ENCODE data around the gene ADGRB3. TPM values are rescaled to one million over a fixed set of nuclear protein-coding genes. Genes with fewer than 3 reads are reported as not detected.

The ADGRB3 gene
- total RNA-seq, 4 donors from 2014 or later = 1.6 to 2.6 (median 1.8) TPM

DNA sequence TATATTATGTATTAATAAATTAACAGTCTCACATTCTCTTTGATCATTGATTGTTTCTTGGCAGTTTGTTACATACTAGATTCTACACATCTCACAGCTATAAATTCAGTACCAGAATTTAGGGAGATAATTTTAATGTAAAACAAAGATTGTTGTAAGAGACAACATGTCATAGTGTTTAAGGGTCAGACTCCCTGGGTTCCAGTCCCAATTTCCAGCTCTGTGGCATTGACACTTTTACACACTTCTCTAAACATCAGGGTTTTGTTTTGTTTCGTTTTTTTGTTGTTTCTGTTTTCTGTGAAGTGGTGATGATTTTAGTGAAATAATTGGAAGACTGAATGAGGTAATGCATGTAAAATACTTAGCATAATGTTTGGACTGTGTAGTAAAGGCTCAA, 19.9 kb downstream of the ADGRB3 start:
- TF ChIP-seq CTCF (IDR thresholded peaks at IDR 0.05; ENCODE audit: low read depth) = no peak

- no peak for TF ChIP-seq CTCF (IDR thresholded peaks at IDR 0.05; ENCODE audit: low read depth)
Measured at GRCh38 chr6:68657374-68658139, 22.5 kb downstream of the ADGRB3 start.

- no peak for TF ChIP-seq CTCF (IDR thresholded peaks at IDR 0.05; ENCODE audit: low read depth)
Measured at GRCh38 chr6:68658338-68658737, 23.3 kb downstream of the ADGRB3 start.

GRCh38 chr6:68673255-68673654, 38.2 kb downstream of the ADGRB3 start:
- TF ChIP-seq CTCF (IDR thresholded peaks at IDR 0.05; ENCODE audit: low read depth) = no peak

- TF ChIP-seq CTCF (IDR thresholded peaks at IDR 0.05; ENCODE audit: low read depth) = no peak
Measured at GRCh38 chr6:68675548-68675947, 40.5 kb downstream of the ADGRB3 start.

GRCh38 chr6:68677058-68677457, 42.0 kb downstream of the ADGRB3 start:
- no peak for TF ChIP-seq CTCF (IDR thresholded peaks at IDR 0.05; ENCODE audit: low read depth)

DNA sequence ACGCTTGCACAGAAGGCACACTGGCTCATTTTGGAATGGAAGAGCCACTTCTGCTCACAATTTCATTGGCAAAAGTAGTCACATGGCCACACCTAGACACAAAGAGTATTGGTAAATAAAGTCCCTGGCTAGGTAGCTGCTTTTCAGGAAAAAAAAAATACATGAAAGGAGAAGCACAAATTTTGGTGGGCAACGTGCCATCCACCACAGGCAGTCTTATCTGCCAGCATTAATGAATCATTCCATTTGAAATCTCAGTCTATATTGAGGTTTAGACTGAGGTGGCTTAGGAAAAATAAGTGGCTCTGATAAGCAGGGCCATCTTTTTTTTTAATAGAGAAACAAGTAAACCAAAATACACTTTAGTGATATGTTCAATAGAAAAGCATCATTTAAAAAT, 44.3 kb downstream of the ADGRB3 start:
- TF ChIP-seq CTCF (IDR thresholded peaks at IDR 0.05; ENCODE audit: low read depth) = no peak

Measured in subcutaneous adipose tissue (tissue), 4 donors.